GM23248 (cell line): ENCODE measurements around the gene MTHFD1L.

ENCODE experiments used
- EZH2 ChIP-seq: fragments of 200-600 bp; sonication (generic); IDR thresholded peaks from 2 replicates; pipeline ENCODE4 v1.6.1; 2018; ENCODE audit warnings: antibody characterized with exemption, mild to moderate bottlenecking; ENCODE audit not compliant: insufficient read depth, poor library complexity, severe bottlenecking
- EZH2phosphoT487 ChIP-seq: fragments of 200-600 bp; sonication (generic); IDR thresholded peaks from 2 replicates; pipeline ENCODE4 v1.6.1; 2018; ENCODE audit warnings: antibody characterized with exemption, moderate library complexity, mild to moderate bottlenecking, low read depth; ENCODE audit not compliant: insufficient read depth

DNA sequence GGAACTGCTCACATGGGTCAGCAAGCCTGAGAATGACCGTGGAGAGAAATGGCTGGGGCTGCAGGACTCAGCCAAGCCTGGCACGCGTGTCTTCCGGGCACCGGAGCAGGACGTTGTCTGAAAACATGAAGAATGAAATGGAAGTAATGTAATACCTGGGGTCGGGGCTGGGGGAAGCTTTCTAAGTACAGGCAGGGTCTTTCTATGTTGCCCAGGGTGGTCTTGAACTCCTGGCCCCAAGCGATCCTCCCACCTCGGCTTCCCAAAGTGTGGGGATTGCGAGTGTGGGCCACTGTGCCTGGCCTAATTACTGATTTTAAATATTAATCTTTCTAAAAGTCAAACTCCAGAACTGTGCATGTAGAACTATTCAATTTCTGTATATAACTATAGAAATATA is 218.8 kb downstream of the MTHFD1L start:
- no peak for TF ChIP-seq EZH2phosphoT487
- TF ChIP-seq EZH2, result no peak
